ENCODE data around the gene EPS8. TPM values are rescaled to one million over a fixed set of nuclear protein-coding genes. Genes with fewer than 3 reads are reported as not detected.

EPS8 gene
- total RNA-seq, 2 experiments from 2014 or later: 0.61 to 0.92 TPM

DNA sequence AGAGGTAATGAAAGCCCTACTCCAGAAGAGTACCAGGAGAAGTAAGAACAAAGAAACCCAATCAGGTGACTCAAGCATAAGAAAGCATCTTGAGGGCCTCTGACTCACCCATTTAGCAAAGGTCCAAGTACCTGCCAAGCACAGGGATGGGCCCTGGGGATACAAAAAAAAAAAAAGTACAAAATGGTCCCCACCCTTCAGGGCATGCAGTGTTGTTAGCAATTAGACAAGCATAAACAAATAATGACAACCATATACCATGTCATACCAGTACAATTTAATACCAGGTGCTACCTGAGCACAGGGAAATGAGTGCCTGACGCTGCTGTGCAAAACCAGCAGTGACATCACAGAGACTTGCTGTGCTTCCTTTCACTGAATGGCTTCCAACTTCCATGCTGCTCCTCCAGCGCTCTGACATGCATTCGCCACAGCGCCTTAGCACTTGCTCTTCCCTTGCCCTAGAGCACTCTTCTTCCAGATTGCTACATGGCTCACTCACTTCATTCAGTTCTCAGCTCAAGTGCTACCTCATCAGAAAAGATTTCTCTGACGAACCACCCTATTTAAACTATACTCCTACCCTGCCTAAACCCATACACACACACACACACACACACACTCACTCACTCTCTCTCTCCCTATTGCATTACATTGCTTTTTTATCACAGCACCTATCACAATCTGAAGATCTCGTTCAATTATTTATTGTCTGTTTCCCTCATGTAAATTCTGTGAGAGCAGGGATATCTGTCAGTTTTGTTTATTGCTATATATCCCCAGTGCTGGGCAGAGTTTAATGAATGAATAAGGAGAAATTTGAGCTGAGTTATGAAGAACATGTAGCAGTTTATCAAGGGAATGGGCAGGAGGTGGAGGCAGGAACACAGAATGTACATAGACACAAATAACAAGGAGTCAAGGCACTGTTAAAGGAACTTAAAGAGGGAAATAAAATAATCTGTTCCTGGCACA, 12.9 kb upstream of the EPS8 start:
- Histone ChIP-seq H3K36me3 (ENCODE audit: insufficient read depth, low read length) (no peaks in the 10 kb centered on the region), H3K27ac (ENCODE audit: low read depth, low read length, poor library complexity, severe bottlenecking) (no peak overlapping the region), H3K4me3 (ENCODE audit: low read depth, low read length, poor library complexity, severe bottlenecking) (no peak overlapping the region), H3K4me2 (ENCODE audit: low read length) (no peak overlapping the region), H4K20me1 (ENCODE audit: insufficient read depth, low read length) (no peaks in the 10 kb centered on the region), H3K9me2 (ENCODE audit: insufficient read depth, low read length) (no peaks in the 10 kb centered on the region; the same call in 1 of the 2 replicates), H3K9me3 (ENCODE audit: low read length) (no peaks in the 10 kb centered on the region), H3K79me2 (ENCODE audit: insufficient read depth, low read depth, low read length) (no peaks in the 10 kb centered on the region), H3K4me1 (ENCODE audit: insufficient read depth, low read length, poor library complexity, severe bottlenecking) (no peaks in the 10 kb centered on the region), H2AFZ (ENCODE audit: low read length) (no peak overlapping the region)
- ChIA-PET POLR2A (interaction anchor here (0.6 kb wide), 1 partner anchor 854 kb away, joined by 3 read pairs; no protein-coding TSS in a partner anchor), CTCF (ENCODE audit: unreplicated experiment) (no interaction called here)
- no peak for DNase-seq (ENCODE audit: low spot score)
- no TSS peak for BruUV-seq (replicated peaks)
- TF ChIP-seq, protein P1, sequence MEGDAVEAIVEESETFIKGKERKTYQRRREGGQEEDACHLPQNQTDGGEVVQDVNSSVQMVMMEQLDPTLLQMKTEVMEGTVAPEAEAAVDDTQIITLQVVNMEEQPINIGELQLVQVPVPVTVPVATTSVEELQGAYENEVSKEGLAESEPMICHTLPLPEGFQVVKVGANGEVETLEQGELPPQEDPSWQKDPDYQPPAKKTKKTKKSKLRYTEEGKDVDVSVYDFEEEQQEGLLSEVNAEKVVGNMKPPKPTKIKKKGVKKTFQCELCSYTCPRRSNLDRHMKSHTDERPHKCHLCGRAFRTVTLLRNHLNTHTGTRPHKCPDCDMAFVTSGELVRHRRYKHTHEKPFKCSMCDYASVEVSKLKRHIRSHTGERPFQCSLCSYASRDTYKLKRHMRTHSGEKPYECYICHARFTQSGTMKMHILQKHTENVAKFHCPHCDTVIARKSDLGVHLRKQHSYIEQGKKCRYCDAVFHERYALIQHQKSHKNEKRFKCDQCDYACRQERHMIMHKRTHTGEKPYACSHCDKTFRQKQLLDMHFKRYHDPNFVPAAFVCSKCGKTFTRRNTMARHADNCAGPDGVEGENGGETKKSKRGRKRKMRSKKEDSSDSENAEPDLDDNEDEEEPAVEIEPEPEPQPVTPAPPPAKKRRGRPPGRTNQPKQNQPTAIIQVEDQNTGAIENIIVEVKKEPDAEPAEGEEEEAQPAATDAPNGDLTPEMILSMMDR (conservative IDR thresholded peaks at IDR 0.05; ENCODE audit: low read length): no peak
- intact Hi-C loops (cut with micrococcal nuclease; ENCODE audit: unreplicated experiment): no loop called here

GRCh38 chr12:15800278-15800677, 11.1 kb upstream of the EPS8 start:
- no peak for DNase-seq (ENCODE audit: low spot score)
- H3K9me3 ChIP-seq (ENCODE audit: low read length): no peaks in the 10 kb centered on the region
- H3K4me3 ChIP-seq (ENCODE audit: low read depth, low read length, poor library complexity, severe bottlenecking): no peak overlapping the region
- TF ChIP-seq, protein P1 (conservative IDR thresholded peaks at IDR 0.05; ENCODE audit: low read length): no peak
- TF ChIP-seq EZH2phosphoT487 (IDR thresholded peaks at IDR 0.05; ENCODE audit: borderline replicate concordance, low read depth, low read length): no peak
- no peaks in the 10 kb centered on the region for H3K4me1 ChIP-seq (ENCODE audit: insufficient read depth, low read length, poor library complexity, severe bottlenecking)
- intact Hi-C loops (cut with micrococcal nuclease; ENCODE audit: unreplicated experiment): no loop called here
- POLR2A ChIA-PET: no interaction called here
- H3K36me3 ChIP-seq (ENCODE audit: insufficient read depth, low read length): no peaks in the 10 kb centered on the region
- no TSS peak for BruUV-seq (replicated peaks)
- H3K4me2 ChIP-seq (ENCODE audit: low read length): no peak overlapping the region
- H3K79me2 ChIP-seq (ENCODE audit: insufficient read depth, low read depth, low read length): no peaks in the 10 kb centered on the region
- H3K27ac ChIP-seq (ENCODE audit: low read depth, low read length, poor library complexity, severe bottlenecking): no peak overlapping the region
- no peak overlapping the region for H2AFZ ChIP-seq (ENCODE audit: low read length)
- no peaks in the 10 kb centered on the region for H3K9me2 ChIP-seq (ENCODE audit: insufficient read depth, low read length)
- CTCF ChIA-PET (ENCODE audit: unreplicated experiment): no interaction called here
- no peaks in the 10 kb centered on the region for H4K20me1 ChIP-seq (ENCODE audit: insufficient read depth, low read length)

DNA sequence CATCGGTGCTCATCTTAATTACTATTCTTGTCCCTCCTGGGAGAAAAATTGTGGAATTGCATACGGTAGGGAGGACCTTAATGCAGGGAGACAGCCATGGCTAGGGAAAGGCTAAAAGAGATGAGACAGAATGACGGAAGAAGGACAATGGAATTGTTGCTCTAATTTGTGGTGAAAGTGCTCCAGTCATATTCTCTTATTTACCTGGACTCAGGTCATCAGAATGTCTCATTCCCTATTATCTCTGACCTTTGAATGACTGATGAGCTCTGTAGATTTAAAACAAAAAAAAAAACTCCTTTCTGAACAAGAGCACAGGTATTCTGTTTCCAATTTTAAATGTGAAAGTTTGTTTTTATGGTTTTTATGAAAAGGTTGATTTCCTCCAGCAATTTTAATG, 8.6 kb upstream of the EPS8 start:
- TF ChIP-seq, protein P1 (conservative IDR thresholded peaks at IDR 0.05; ENCODE audit: low read length): no peak
- TF ChIP-seq EZH2phosphoT487 (IDR thresholded peaks at IDR 0.05; ENCODE audit: borderline replicate concordance, low read depth, low read length): no peak
- no TSS peak for BruUV-seq (replicated peaks)
- no peak for DNase-seq (ENCODE audit: low spot score)
- Histone ChIP-seq H3K79me2 (ENCODE audit: insufficient read depth, low read depth, low read length) (no peaks in the 10 kb centered on the region), H2AFZ (ENCODE audit: low read length) (no peak overlapping the region), H3K9me2 (ENCODE audit: insufficient read depth, low read length) (no peaks in the 10 kb centered on the region), H3K9me3 (ENCODE audit: low read length) (no peaks in the 10 kb centered on the region), H3K36me3 (ENCODE audit: insufficient read depth, low read length) (no peaks in the 10 kb centered on the region), H3K4me1 (ENCODE audit: insufficient read depth, low read length, poor library complexity, severe bottlenecking) (no peaks in the 10 kb centered on the region), H3K27ac (ENCODE audit: low read depth, low read length, poor library complexity, severe bottlenecking) (no peak overlapping the region), H4K20me1 (ENCODE audit: insufficient read depth, low read length) (no peaks in the 10 kb centered on the region), H3K4me2 (ENCODE audit: low read length) (no peak overlapping the region), H3K4me3 (ENCODE audit: low read depth, low read length, poor library complexity, severe bottlenecking) (no peak overlapping the region)
- ChIA-PET POLR2A (interaction anchor here (0.7 kb wide), 2 partner anchors 33 to 227 kb away, joined by 3 read pairs; no protein-coding TSS in a partner anchor), CTCF (ENCODE audit: unreplicated experiment) (no interaction called here)
- intact Hi-C loops (cut with micrococcal nuclease; ENCODE audit: unreplicated experiment): no loop called here

All from OCI-LY7 (cell line).